Ovary (tissue), 9 donors: Measurements from ENCODE around the gene CDX1. TPM values are rescaled to one million over a fixed set of nuclear protein-coding genes. Genes with fewer than 3 reads are reported as not detected.
A peak's percentile ranks its signal among the peaks of the same experiment; 100 is the strongest.

Source experiments
- DNase-seq, 5 donors: peaks; one replicate each; pipeline ENCODE4 v3.0.0-alpha.2; 2019 to 2020
- H3K27ac ChIP-seq, 2 donors: fragments of 200-600 bp; one replicate each; pipeline versions ENCODE4 v1.5.1 to v1.8.0; 2019 to 2022
- H3K27me3 ChIP-seq: fragments of 200-600 bp; one replicate; pipeline ENCODE4 v1.8.0; 2022
- H3K36me3 ChIP-seq: fragments of 200-600 bp; sonication (generic); one replicate; pipeline ENCODE4 v1.5.1; 2019
- H3K4me1 ChIP-seq: one replicate; pipeline ENCODE4 v1.8.1; 2013; ENCODE audit warnings: mild to moderate bottlenecking, moderate library complexity; ENCODE audit not compliant: insufficient read depth
- H3K4me3 ChIP-seq: fragments of 200-600 bp; sonication (generic); one replicate; pipeline ENCODE4 v1.5.1; 2017
- H3K9me3 ChIP-seq, 2 donors: fragments of 200-600 bp in 1 of 2; sonication (generic) in 1 of 2; one replicate each; pipeline versions ENCODE4 v1.5.1 to v1.8.1; 2013 to 2019; ENCODE audit warnings: mild to moderate bottlenecking in 1 of 2, moderate library complexity in 1 of 2
- CTCF ChIP-seq, 3 donors: fragments of 450-650 bp in 2 of 3; fragments of 200-600 bp in 1 of 3; IDR thresholded peaks; one replicate each; pipeline versions ENCODE4 v1.5.1 to v1.8.0; 2016 to 2022; ENCODE audit warnings: antibody characterized with exemption in 3 of 3, mild to moderate bottlenecking in 1 of 3
- EP300 ChIP-seq: sonication (generic); formaldehyde crosslinking; IDR thresholded peaks from one replicate; pipeline ENCODE4 v1.6.1; 2017; ENCODE audit warnings: antibody characterized with exemption
- POLR2A ChIP-seq: fragments of 450-650 bp; IDR thresholded peaks from one replicate; pipeline ENCODE4 v1.6.1; 2017; ENCODE audit warnings: antibody characterized with exemption, mild to moderate bottlenecking, moderate library complexity
- WGBS, 3 donors: extraction: QIAGEN DNeasy Blood & Tissue Kit in 1 of 3; methylation state at CpG; one replicate each; pipeline versions ENCODE4 v1.1.5 to v1.1.7; 2013 to 2017; 5-methylcytosine and 5-hydroxymethylcytosine counted together
- intact Hi-C, 4 donors: fragments of 100-400 bp; cut with DNase I; formaldehyde crosslinking; loops; one replicate each; pipeline versions ENCODE4 v1.11.0 to v1.15.1; 2022 to 2023
- polyA plus RNA-seq, 2 donors: library from polyadenylated mRNA; stranded (reverse); fragments of 200-250 nt in 1 of 2; fragments of 350-450 nt in 1 of 2; fragmentation: Illumina TruSeq in 1 of 2; extraction: RNeasy Lipid Tissue Mini Kit (QIAGEN cat#74804) in 1 of 2; gene quantifications; one replicate each; pipeline ENCODE4 v1.2.3, GENCODE V29; 2013 to 2014
- total RNA-seq, 7 donors: library from RNA; depleted of rRNA in 2 of 7; stranded (reverse); fragments of >200 nt in 2 of 7; fragmentation: NEBNext Ultra II Directional in 3 of 7; extraction: Animal tissue kit (Norgen Biotek cat#: 25700) in 3 of 7; gene quantifications; one replicate each; pipeline versions ENCODE4 v1.1.0 to v1.2.4, GENCODE V29; 2016 to 2023
- donor health status: DM: no; HTN: no; CAD: no; lungs with moderate emphysema.
- donor health status: DM: no; HTN: no; CAD: no.
- donor health status: Bipolar disorder and iron deficiency.
- donor health status: DM: yes; HTN: yes; CAD: no.
- donor health status: DM: no; HTN: no; CAD: no.
- donor health status: DM: yes; HTN: yes; CAD: no.

The CDX1 gene
- total and polyA plus RNA-seq, 9 donors = 0.18 to 1.4 (median 0.58) TPM

GRCh38 chr5:150175076-150175475, 8.5 kb downstream of the CDX1 start:
- intact Hi-C loops = no loop called here
- peaks cover 7% of the 10 kb centered on the region for H3K4me1 ChIP-seq

GRCh38 chr5:150175536-150175935, 9.0 kb downstream of the CDX1 start:
- WGBS, 3 donors = 58 to 65% (median 63%) methylated on average over 5 of the region's 5 CpGs

More at GRCh38 chr5:150175076-150175475, 8.5 kb downstream of the CDX1 start:
- no peaks in the 10 kb centered on the region for H3K9me3 ChIP-seq
- no peak overlapping the region for H3K4me3 ChIP-seq
- no peaks in the 10 kb centered on the region for H3K36me3 ChIP-seq
- TF ChIP-seq EP300 = no peak
- no peak for TF ChIP-seq CTCF (IDR thresholded peaks at IDR 0.05)
- no peak for TF ChIP-seq POLR2A
- no peaks in the 10 kb centered on the region for H3K27me3 ChIP-seq
- 42 to 69% (median 56%) methylated on average over 1 of the region's 1 CpG for WGBS, 3 donors
- no peak for DNase-seq
- no peak overlapping the region for H3K27ac ChIP-seq

DNA sequence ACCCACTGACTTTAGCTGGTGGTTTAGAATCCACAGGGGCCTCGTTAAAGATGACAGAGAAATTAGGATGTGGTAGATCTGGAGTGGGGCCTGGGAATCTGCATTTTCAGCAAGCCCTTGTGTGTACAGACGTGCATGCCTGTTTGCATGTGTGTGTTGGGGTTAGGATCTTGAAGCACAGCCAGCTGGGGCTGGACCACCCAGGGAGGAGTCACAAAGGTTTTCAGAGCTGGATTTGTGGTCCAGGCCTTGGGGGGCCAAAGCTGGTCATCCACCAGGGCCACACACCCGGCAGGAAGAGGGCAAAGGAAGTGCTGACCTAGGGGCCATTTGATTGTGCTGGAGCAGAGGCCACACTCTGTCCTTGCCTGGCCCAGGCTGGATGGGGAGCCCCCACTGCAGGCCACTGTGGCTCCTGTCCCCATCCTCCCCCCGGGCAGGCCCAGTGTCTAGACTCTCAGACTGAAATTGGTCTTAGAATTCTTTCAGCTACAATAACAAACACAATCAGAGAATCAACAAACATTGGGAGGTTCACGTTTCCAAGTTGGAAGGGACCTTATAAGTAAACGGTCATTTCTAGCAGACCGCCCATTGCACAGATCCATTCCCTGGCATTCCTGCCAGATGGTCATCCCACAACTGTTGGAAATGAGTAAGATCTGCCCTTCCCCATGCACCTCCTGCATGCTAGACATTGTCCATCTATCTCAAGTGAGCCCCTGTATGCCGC, 10.3 kb downstream of the CDX1 start:
- TF ChIP-seq POLR2A (no peak), CTCF (IDR thresholded peaks at IDR 0.05) (no peak), EP300 (no peak)
- H3K27ac ChIP-seq = no peak overlapping the region
- WGBS, 3 donors = 56 to 68% (median 66%) methylated on average over 8 of the region's 8 CpGs
- no peak overlapping the region for H3K4me3 ChIP-seq
- H3K9me3 ChIP-seq = no peaks in the 10 kb centered on the region
- H3K4me1 ChIP-seq = peaks cover 11% of the 10 kb centered on the region
- intact Hi-C loops = no loop called here
- no peak for DNase-seq
- H3K36me3 ChIP-seq = no peaks in the 10 kb centered on the region
- H3K27me3 ChIP-seq = no peaks in the 10 kb centered on the region

More at GRCh38 chr5:150175536-150175935, 9.0 kb downstream of the CDX1 start:
- Histone ChIP-seq H3K27me3 (no peaks in the 10 kb centered on the region), H3K27ac (no peak overlapping the region), H3K9me3 (no peaks in the 10 kb centered on the region), H3K4me1 (peaks cover 11% of the 10 kb centered on the region), H3K36me3 (no peaks in the 10 kb centered on the region), H3K4me3 (no peak overlapping the region)
- no peak for DNase-seq
- intact Hi-C loops = no loop called here
- TF ChIP-seq CTCF (IDR thresholded peaks at IDR 0.05) (peak in 1 of 3 donors; percentile 35), POLR2A (no peak), EP300 (no peak)

DNA sequence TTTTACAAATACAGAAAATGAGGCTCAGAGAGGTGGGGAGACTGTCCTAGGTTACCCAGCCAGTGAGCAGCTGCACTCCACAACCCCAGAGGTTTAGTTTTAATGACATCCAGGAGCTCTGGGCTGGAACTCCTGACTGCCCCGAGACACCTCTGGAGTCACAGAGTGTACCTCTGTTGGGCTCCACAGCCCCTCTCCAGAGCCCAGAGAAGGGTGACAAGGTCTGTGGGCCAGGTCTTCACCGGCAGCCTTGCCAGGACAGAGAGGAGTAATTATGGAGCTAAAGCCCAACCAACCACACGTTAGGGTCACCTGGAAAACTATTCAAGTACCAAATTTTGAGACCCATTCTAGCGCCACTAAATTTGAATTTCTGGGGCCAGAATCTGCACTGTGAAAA, 11.1 kb downstream of the CDX1 start:
- TF ChIP-seq POLR2A (no peak), EP300 (no peak), CTCF (IDR thresholded peaks at IDR 0.05) (no peak)
- no peak overlapping the region for H3K27ac ChIP-seq
- no peak for DNase-seq
- intact Hi-C loops = no loop called here
- H3K9me3 ChIP-seq = no peaks in the 10 kb centered on the region
- H3K4me3 ChIP-seq = no peak overlapping the region
- no peaks in the 10 kb centered on the region for H3K27me3 ChIP-seq
- H3K4me1 ChIP-seq = peaks cover 11% of the 10 kb centered on the region
- 64 to 76% (median 70%) methylated on average over 4 of the region's 4 CpGs for WGBS, 3 donors
- no peaks in the 10 kb centered on the region for H3K36me3 ChIP-seq
